ENCODE measurements around the gene CLTB. TPM values are rescaled to one million over a fixed set of nuclear protein-coding genes. Genes with fewer than 3 reads are reported as not detected.

CLTB gene
- total and polyA plus RNA-seq, 4 donors = 14.2 to 49.4 (median 38.6) TPM

DNA sequence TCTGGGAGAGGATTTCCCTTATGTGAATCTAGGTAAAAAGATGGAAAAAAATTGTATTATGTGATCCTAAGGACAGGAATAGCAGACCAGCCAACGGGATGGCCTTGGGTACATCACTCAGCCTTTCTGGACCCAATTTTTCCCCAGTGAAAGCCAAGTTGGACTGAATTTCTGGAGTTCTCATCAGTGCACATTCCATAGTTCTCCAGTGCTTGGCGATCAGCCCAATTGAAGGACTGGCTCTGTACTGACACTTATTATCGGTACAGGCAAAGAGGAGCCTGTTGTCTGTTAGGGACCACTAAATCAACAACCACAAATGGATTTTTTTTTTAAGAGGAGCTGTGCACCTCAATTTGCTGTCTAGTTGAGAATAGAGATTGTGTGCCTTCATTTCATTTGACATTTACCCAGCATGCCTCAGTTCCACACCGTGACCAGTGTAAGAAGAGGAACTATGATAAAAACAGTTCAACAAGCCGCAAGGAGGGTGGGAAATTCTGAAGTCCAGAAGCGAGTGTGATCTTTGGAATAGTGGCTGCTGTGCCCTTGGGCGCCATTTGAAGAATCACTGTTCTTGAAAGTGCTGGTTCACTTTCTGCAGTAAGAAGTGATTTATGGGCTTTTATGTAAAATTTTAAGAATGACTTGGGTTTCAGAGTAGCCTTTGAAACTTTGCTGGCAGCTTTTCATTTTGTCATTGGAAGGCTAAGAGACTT lies 43.1 kb downstream of the CLTB start:
- Histone ChIP-seq H3K36me3 (ENCODE audit: control insufficient read depth in 4 of 4, insufficient read depth in 3 of 4, low read depth in 1 of 4, low read length in 3 of 4) (no peaks in the 10 kb centered on the region), H3K27me3 (ENCODE audit: control insufficient read depth in 4 of 4, insufficient read depth in 4 of 4, low read length in 3 of 4) (no peaks in the 10 kb centered on the region), H3K27ac (ENCODE audit: low read depth in 1 of 2, low read length in 2 of 2) (no peak overlapping the region), H3K9ac (ENCODE audit: low read depth in 1 of 2, low read length in 2 of 2) (no peak overlapping the region), H3K4me3 (ENCODE audit: low read depth in 1 of 3, low read length in 3 of 3) (no peak overlapping the region), H3K4me1 (ENCODE audit: control insufficient read depth in 4 of 4, insufficient read depth in 4 of 4, low read length in 3 of 4) (no peaks in the 10 kb centered on the region), H3K9me3 (ENCODE audit: control insufficient read depth in 4 of 4, low read length in 3 of 4) (no peaks in the 10 kb centered on the region)
- no peak for DNase-seq (ENCODE audit: low spot score)
- WGBS = 82% methylated on average over 7 of the region's 7 CpGs
- TF ChIP-seq FOXA1 (IDR thresholded peaks at IDR 0.05) (no peak), GABPA (IDR thresholded peaks at IDR 0.05 in 1 of 2, conservative IDR thresholded peaks at IDR 0.05 in 1 of 2) (no peak), HNF4A (conservative IDR thresholded peaks at IDR 0.05) (no peak), TAF1 (conservative IDR thresholded peaks at IDR 0.05) (no peak), CTCF (IDR thresholded peaks at IDR 0.05; ENCODE audit: low read depth, low read length, missing input control) (no peak), RAD21 (IDR thresholded peaks at IDR 0.05) (no peak), HNF4G (IDR thresholded peaks at IDR 0.05) (no peak), SP1 (IDR thresholded peaks at IDR 0.05) (no peak), ZBTB33 (IDR thresholded peaks at IDR 0.05) (no peak), YY1 (IDR thresholded peaks at IDR 0.05) (no peak)
- TF ChIP-seq, protein P1, sequence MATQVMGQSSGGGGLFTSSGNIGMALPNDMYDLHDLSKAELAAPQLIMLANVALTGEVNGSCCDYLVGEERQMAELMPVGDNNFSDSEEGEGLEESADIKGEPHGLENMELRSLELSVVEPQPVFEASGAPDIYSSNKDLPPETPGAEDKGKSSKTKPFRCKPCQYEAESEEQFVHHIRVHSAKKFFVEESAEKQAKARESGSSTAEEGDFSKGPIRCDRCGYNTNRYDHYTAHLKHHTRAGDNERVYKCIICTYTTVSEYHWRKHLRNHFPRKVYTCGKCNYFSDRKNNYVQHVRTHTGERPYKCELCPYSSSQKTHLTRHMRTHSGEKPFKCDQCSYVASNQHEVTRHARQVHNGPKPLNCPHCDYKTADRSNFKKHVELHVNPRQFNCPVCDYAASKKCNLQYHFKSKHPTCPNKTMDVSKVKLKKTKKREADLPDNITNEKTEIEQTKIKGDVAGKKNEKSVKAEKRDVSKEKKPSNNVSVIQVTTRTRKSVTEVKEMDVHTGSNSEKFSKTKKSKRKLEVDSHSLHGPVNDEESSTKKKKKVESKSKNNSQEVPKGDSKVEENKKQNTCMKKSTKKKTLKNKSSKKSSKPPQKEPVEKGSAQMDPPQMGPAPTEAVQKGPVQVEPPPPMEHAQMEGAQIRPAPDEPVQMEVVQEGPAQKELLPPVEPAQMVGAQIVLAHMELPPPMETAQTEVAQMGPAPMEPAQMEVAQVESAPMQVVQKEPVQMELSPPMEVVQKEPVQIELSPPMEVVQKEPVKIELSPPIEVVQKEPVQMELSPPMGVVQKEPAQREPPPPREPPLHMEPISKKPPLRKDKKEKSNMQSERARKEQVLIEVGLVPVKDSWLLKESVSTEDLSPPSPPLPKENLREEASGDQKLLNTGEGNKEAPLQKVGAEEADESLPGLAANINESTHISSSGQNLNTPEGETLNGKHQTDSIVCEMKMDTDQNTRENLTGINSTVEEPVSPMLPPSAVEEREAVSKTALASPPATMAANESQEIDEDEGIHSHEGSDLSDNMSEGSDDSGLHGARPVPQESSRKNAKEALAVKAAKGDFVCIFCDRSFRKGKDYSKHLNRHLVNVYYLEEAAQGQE (IDR thresholded peaks at IDR 0.05) = no peak
- TF ChIP-seq, protein P2, sequence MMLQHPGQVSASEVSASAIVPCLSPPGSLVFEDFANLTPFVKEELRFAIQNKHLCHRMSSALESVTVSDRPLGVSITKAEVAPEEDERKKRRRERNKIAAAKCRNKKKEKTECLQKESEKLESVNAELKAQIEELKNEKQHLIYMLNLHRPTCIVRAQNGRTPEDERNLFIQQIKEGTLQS (IDR thresholded peaks at IDR 0.05) = no peak

Data from liver (tissue), 9 donors.